H1 (cell line): ENCODE results near the gene FTSJ3. TPM values are rescaled to one million over a fixed set of nuclear protein-coding genes. Genes with fewer than 3 reads are reported as not detected.

Experiments
- CTCF ChIA-PET: fragments of 300-600 bp; sonication (Branson Sonifier 250); formaldehyde crosslinking; loops from one replicate; lab custom pipeline; 2021; ENCODE audit not compliant: partially characterized antibody; lab: Charles Lee
- POLR2A ChIA-PET: fragments of 300-600 bp; sonication (Branson Sonifier 250); formaldehyde crosslinking; loops from one replicate; lab custom pipeline; 2021; ENCODE audit warnings: inconsistent platforms; ENCODE audit not compliant: partially characterized antibody; lab: Charles Lee
- DNase-seq, 2 experiments: peaks; one replicate each; pipeline versions ENCODE4 v3.0.0 to v3.0.0-alpha.2; 2010 to 2022; ENCODE audit warnings: low spot score in 2 of 2, low read depth in 1 of 2, mixed read lengths in 1 of 2
- FAIRE-seq: peaks from 2 replicates; lab custom pipeline; 2011; peaks lifted over from hg19 to GRCh38; lab: Jason Lieb, UNC
- H2AFZ ChIP-seq: 2 replicates; pipeline ENCODE4 v1.8.1; 2012; ENCODE audit warnings: low read length, inconsistent platforms
- H2AK5ac ChIP-seq: 2 replicates; pipeline ENCODE4 v1.6.1; 2013; ENCODE audit warnings: low read depth, low read length
- H2BK120ac ChIP-seq: replicated peaks from 2 replicates; pipeline ENCODE3; 2013; ENCODE audit warnings: low read depth, low read length, inconsistent platforms
- H2BK12ac ChIP-seq: 2 replicates; pipeline ENCODE4 v1.6.1; 2013; ENCODE audit warnings: low read depth, low read length
- H2BK15ac ChIP-seq: 2 replicates; pipeline ENCODE4 v1.6.1; 2013; ENCODE audit warnings: low read length
- H2BK20ac ChIP-seq: 2 replicates; pipeline ENCODE4 v1.6.1; 2013; ENCODE audit warnings: low read length
- H2BK5ac ChIP-seq: 2 replicates; pipeline ENCODE4 v1.6.1; 2013; ENCODE audit warnings: low read depth, low read length
- H3K14ac ChIP-seq: 2 replicates; pipeline ENCODE4 v1.6.1; 2013; ENCODE audit warnings: inconsistent platforms; ENCODE audit not compliant: insufficient read length
- H3K18ac ChIP-seq: 2 replicates; pipeline ENCODE4 v1.6.1; 2013; ENCODE audit warnings: low read length; ENCODE audit errors: extremely low read depth
- H3K23ac ChIP-seq: 2 replicates; pipeline ENCODE4 v1.6.1; 2013; ENCODE audit warnings: inconsistent platforms; ENCODE audit not compliant: insufficient read length
- H3K23me2 ChIP-seq: 2 replicates; pipeline ENCODE4 v1.6.1; 2013; ENCODE audit warnings: low read depth, low read length
- H3K27ac ChIP-seq: 2 replicates; pipeline ENCODE4 v1.6.1; 2011; ENCODE audit warnings: low read depth, low read length, inconsistent platforms
- H3K27me3 ChIP-seq, 4 experiments: replicated peaks in 1 of 4; 1 replicate in 1 of 4; 2 replicates in 3 of 4; pipeline versions ENCODE4 v1.6.1 to v1.8.1; 2011 to 2013; ENCODE audit warnings: low read length in 3 of 4, mild to moderate bottlenecking in 3 of 4, inconsistent platforms in 2 of 4, mixed read lengths in 2 of 4, moderate library complexity in 1 of 4; ENCODE audit not compliant: control insufficient read depth in 3 of 4, insufficient read depth in 3 of 4; ENCODE audit errors: extremely low read depth in 1 of 4
- H3K36me3 ChIP-seq, 4 experiments: 2 replicates each; pipeline versions ENCODE4 v1.6.1 to v1.8.1; 2011 to 2013; ENCODE audit warnings: mild to moderate bottlenecking in 4 of 4, low read length in 3 of 4, moderate library complexity in 2 of 4, control low read depth in 1 of 4, inconsistent platforms in 1 of 4; ENCODE audit not compliant: insufficient read depth in 4 of 4, control insufficient read depth in 2 of 4
- H3K4ac ChIP-seq: replicated peaks from 2 replicates; pipeline ENCODE3; 2013; ENCODE audit warnings: low read length, low read depth, mixed read lengths, inconsistent platforms; ENCODE audit not compliant: insufficient read length
- H3K4me1 ChIP-seq, 4 experiments: replicated peaks in 1 of 4; 1 replicate in 1 of 4; 2 replicates in 3 of 4; pipeline versions ENCODE4 v1.6.1 to v1.8.1; 2011 to 2013; ENCODE audit warnings: low read length in 3 of 4, inconsistent platforms in 2 of 4, mixed read lengths in 1 of 4; ENCODE audit not compliant: insufficient read depth in 4 of 4, control insufficient read depth in 3 of 4
- H3K4me2 ChIP-seq, 2 experiments: 2 replicates each; pipeline versions ENCODE4 v1.6.1 to v1.8.1; 2011 to 2013; ENCODE audit warnings: low read depth in 2 of 2, low read length in 2 of 2, control low read depth in 1 of 2, inconsistent platforms in 1 of 2, mild to moderate bottlenecking in 1 of 2; ENCODE audit not compliant: insufficient read depth in 1 of 2
- H3K4me3 ChIP-seq, 4 experiments: fragments of 200-600, 300-600 bp in 1 of 4; sonication (generic), shearing (Covaris generic), sonication (Bioruptor Twin) in 1 of 4; 2 replicates each; pipeline versions ENCODE4 v1.5.1 to v1.8.1; 2011 to 2016; ENCODE audit warnings: low read length in 4 of 4, low read depth in 3 of 4, control low read depth in 2 of 4, inconsistent platforms in 2 of 4, mild to moderate bottlenecking in 2 of 4, mixed read lengths in 1 of 4, moderate library complexity in 1 of 4; ENCODE audit not compliant: insufficient read depth in 2 of 4; ENCODE audit errors: extremely low read depth in 1 of 4
- H3K56ac ChIP-seq: replicated peaks from 2 replicates; pipeline ENCODE3; 2013; ENCODE audit warnings: low read depth, mild to moderate bottlenecking, mixed read lengths, low read length, inconsistent platforms; ENCODE audit not compliant: insufficient read length
- H3K79me1 ChIP-seq: 2 replicates; pipeline ENCODE4 v1.6.1; 2013; ENCODE audit warnings: low read depth, low read length, control low read depth
- H3K79me2 ChIP-seq, 2 experiments: 2 replicates each; pipeline versions ENCODE4 v1.6.1 to v1.8.1; 2012 to 2013; ENCODE audit warnings: low read length in 2 of 2, mild to moderate bottlenecking in 2 of 2, inconsistent platforms in 1 of 2; ENCODE audit not compliant: insufficient read depth in 2 of 2, control insufficient read depth in 1 of 2
- H3K9ac ChIP-seq, 4 experiments: replicated peaks in 1 of 4; 1 replicate in 1 of 4; 2 replicates in 3 of 4; pipeline versions ENCODE4 v1.6.1 to v1.8.1; 2011 to 2013; ENCODE audit warnings: low read depth in 3 of 4, low read length in 3 of 4, control low read depth in 2 of 4, mild to moderate bottlenecking in 2 of 4, moderate library complexity in 2 of 4, inconsistent platforms in 1 of 4; ENCODE audit errors: extremely low read depth in 1 of 4
- H3K9me3 ChIP-seq, 2 experiments: 2 replicates each; pipeline versions ENCODE4 v1.6.1 to v1.8.1; 2012 to 2013; ENCODE audit warnings: mild to moderate bottlenecking in 2 of 2, moderate library complexity in 2 of 2, control low read depth in 1 of 2, inconsistent platforms in 1 of 2, low read depth in 1 of 2, low read length in 1 of 2, mixed read lengths in 1 of 2; ENCODE audit not compliant: insufficient read depth in 2 of 2
- H4K20me1 ChIP-seq, 2 experiments: replicated peaks in 1 of 2; 2 replicates each; pipeline versions ENCODE3 to v1.8.1; 2011 to 2013; ENCODE audit warnings: inconsistent platforms in 2 of 2, low read length in 2 of 2, mild to moderate bottlenecking in 1 of 2; ENCODE audit not compliant: insufficient read depth in 2 of 2, control insufficient read depth in 1 of 2
- H4K5ac ChIP-seq: 2 replicates; pipeline ENCODE4 v1.6.1; 2013; ENCODE audit warnings: low read length, low read depth, mixed read lengths, inconsistent platforms; ENCODE audit not compliant: insufficient read length
- H4K8ac ChIP-seq: 2 replicates; pipeline ENCODE4 v1.8.0; 2013; ENCODE audit warnings: mild to moderate bottlenecking, moderate library complexity, low read length, inconsistent platforms; ENCODE audit not compliant: insufficient read depth; ENCODE audit errors: extremely low read depth
- H4K91ac ChIP-seq: replicated peaks from 2 replicates; pipeline ENCODE3; 2013; ENCODE audit warnings: low read length, mixed read lengths, inconsistent platforms; ENCODE audit not compliant: insufficient read length
- ATF2 ChIP-seq: IDR thresholded peaks from 2 replicates; pipeline ENCODE4 v1.6.1; 2012; ENCODE audit warnings: low read length, inconsistent platforms
- ATF3 ChIP-seq: IDR thresholded peaks from 2 replicates; pipeline ENCODE4 v1.6.1; 2011; ENCODE audit warnings: low read depth, mild to moderate bottlenecking, low read length; ENCODE audit not compliant: insufficient read depth
- EGR1 ChIP-seq: IDR thresholded peaks from 2 replicates; pipeline ENCODE4 v1.6.1; 2011; ENCODE audit warnings: low read depth, low read length, borderline replicate concordance
- RBBP5 ChIP-seq: IDR thresholded peaks from 2 replicates; pipeline ENCODE4 v1.7.1; 2012; ENCODE audit warnings: low read depth, mild to moderate bottlenecking, inconsistent platforms, low read length, moderate library complexity, borderline replicate concordance
- WGBS, 2 experiments: shearing (Covaris generic) in 1 of 2; methylation state at CpG; one replicate each; pipeline versions ENCODE4 v1.1.6 to v1.1.7; 2013 to 2015; ENCODE audit warnings: low lambda C conversion rate in 2 of 2, mixed read lengths in 2 of 2, inconsistent platforms in 1 of 2, low coverage in 1 of 2, missing lambda C conversion rate in 1 of 2; ENCODE audit not compliant: insufficient replicate concordance in 2 of 2, insufficient coverage in 1 of 2, insufficient read length in 1 of 2; ENCODE audit errors: extremely low coverage in 1 of 2, missing lambda C conversion rate in 1 of 2; 5-methylcytosine and 5-hydroxymethylcytosine counted together
- polyA plus RNA-seq, 7 experiments: library from polyadenylated mRNA; depleted of rRNA in 3 of 7; stranded (reverse) in 5 of 7; unstranded in 2 of 7; fragments of >200 nt in 5 of 7; fragments of 200-250 nt in 2 of 7; gene quantifications; 1 replicate in 5 of 7; 2 replicates in 1 of 7; 4 replicates in 1 of 7; pipeline versions ENCODE4 v1.2.1 to v1.2.3, GENCODE V29; 2011 to 2013; ENCODE audit warnings: missing spikeins in 2 of 7, mixed read lengths in 2 of 7
- total RNA-seq: library from RNA; stranded (reverse); fragmentation: NEBNext Ultra II Directional; extraction: Animal tissue kit (Norgen Biotek cat#: 25700); gene quantifications from 2 replicates; pipeline ENCODE4 v1.2.1, GENCODE V29; 2021

Gene FTSJ3
- total and polyA plus RNA-seq, 2 of the 8 experiments (the other 6 are each of a cell fraction or from before 2014, with no cell fraction given) = 42.7 to 77.2 TPM

GRCh38 chr17:63809970-63810369 lies 17.5 kb downstream of the FTSJ3 start:
- Histone ChIP-seq H3K23ac (no peak overlapping the region), H4K20me1 (peaks cover 3 to 5% of the 10 kb centered on the region in 2 experiments), H3K27ac (no peak overlapping the region), H4K8ac (no peak overlapping the region), H2BK15ac (no peak overlapping the region), H3K27me3 (no peaks in the 10 kb centered on the region), H3K23me2 (no peaks in the 10 kb centered on the region), H3K18ac (no peak overlapping the region), H2BK20ac (no peak overlapping the region), H2AFZ (no peak overlapping the region), H2BK12ac (no peak overlapping the region), H2BK5ac (no peak overlapping the region), H3K79me2 (no peaks in the 10 kb centered on the region), H4K5ac (no peak overlapping the region), H4K91ac (no peak overlapping the region), H3K4me2 (no peak overlapping the region), H3K4me1 (no peaks in the 10 kb centered on the region), H3K14ac (no peak overlapping the region), H2BK120ac (no peak overlapping the region), H3K4me3 (no peak overlapping the region), H3K9me3 (no peaks in the 10 kb centered on the region), H3K4ac (no peak overlapping the region), H3K36me3 (peaks cover 43 to 96% (median 88%) of the 10 kb centered on the region in 4 experiments), H3K79me1 (no peaks in the 10 kb centered on the region; the same call in 1 of the 2 replicates), H3K9ac (no peak overlapping the region), H2AK5ac (no peak overlapping the region), H3K56ac (no peak overlapping the region)
- CTCF ChIA-PET = interaction anchor here (0.9 to 3.0 kb wide), 5 partner anchors 9 to 28 kb away, joined by 3 to 18 read pairs (median 3); no protein-coding TSS in a partner anchor
- POLR2A ChIA-PET = interaction anchor here (0.9 to 32.3 kb wide), 5 partner anchors 10 to 47 kb away, joined by 3 to 593 read pairs (median 6); partner anchors contain the start of genes CCDC47, DDX42, FTSJ3 and PSMC5
- WGBS, 2 experiments = 83% methylated on average over 9 of the region's 9 CpGs; no CpG with 5 or more reads in 1 of the 2 experiments
- TF ChIP-seq EGR1 = no peak
- TF ChIP-seq RBBP5 = no peak
- no peak for TF ChIP-seq ATF3
- no peak for TF ChIP-seq ATF2
- DNase-seq (no peak), FAIRE-seq (no peak)
